ENCODE results near the gene SYS1.

- TF ChIP-seq, protein P1, sequence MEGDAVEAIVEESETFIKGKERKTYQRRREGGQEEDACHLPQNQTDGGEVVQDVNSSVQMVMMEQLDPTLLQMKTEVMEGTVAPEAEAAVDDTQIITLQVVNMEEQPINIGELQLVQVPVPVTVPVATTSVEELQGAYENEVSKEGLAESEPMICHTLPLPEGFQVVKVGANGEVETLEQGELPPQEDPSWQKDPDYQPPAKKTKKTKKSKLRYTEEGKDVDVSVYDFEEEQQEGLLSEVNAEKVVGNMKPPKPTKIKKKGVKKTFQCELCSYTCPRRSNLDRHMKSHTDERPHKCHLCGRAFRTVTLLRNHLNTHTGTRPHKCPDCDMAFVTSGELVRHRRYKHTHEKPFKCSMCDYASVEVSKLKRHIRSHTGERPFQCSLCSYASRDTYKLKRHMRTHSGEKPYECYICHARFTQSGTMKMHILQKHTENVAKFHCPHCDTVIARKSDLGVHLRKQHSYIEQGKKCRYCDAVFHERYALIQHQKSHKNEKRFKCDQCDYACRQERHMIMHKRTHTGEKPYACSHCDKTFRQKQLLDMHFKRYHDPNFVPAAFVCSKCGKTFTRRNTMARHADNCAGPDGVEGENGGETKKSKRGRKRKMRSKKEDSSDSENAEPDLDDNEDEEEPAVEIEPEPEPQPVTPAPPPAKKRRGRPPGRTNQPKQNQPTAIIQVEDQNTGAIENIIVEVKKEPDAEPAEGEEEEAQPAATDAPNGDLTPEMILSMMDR (IDR thresholded peaks at IDR 0.05), result no peak
- no peak for TF ChIP-seq POLR2A (IDR thresholded peaks at IDR 0.05; ENCODE audit: low read depth)
- no peak for TF ChIP-seq POLR2AphosphoS5 (IDR thresholded peaks at IDR 0.05)
- TF ChIP-seq EP300 (IDR thresholded peaks at IDR 0.05), result no peak
Measured at GRCh38 chr20:45315672-45316071, 47.3 kb upstream of the SYS1 start.

Data from esophagus muscularis mucosa (tissue), 4 donors.